ENCODE data around the gene ZWILCH. TPM values are rescaled to one million over a fixed set of nuclear protein-coding genes. Genes with fewer than 3 reads are reported as not detected.

Gene ZWILCH
- polyA plus RNA-seq, 1 of the 3 experiments (the other 2 are of a cell fraction), result 8.2 TPM

DNA sequence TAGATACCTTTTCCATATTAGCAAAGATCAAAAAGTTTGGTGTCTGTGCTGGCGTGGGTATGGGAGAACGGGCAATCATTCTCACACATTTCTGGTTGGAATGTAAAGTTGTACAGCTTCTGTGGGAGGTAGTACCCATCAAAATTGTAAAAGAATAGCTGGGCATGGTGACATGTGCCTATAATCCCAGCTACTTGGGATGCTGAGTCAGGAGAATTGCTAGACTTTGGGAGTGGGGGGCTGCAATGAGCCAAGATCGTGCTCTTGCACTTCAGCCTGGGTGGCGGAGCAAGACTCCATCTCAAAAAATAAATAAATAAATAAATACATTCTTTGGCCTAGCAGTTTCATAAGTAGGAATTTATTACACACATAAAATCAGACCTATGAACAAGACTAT is 37.8 kb downstream of the ZWILCH start:
- peaks cover 9 to 44% of the 10 kb centered on the region in 2 experiments for H3K36me3 ChIP-seq (replicated peaks in 1 of 2; ENCODE audit: control insufficient read depth in 1 of 2, insufficient read depth in 2 of 2, low read length in 1 of 2)
- H3K79me2 ChIP-seq (ENCODE audit: insufficient read depth), result no peaks in the 10 kb centered on the region
- H2AFZ ChIP-seq (ENCODE audit: low read depth), result no peak overlapping the region
- H3K4me1 ChIP-seq (ENCODE audit: control insufficient read depth in 1 of 2, insufficient read depth in 2 of 2, low read depth in 1 of 2, low read length in 1 of 2), result no peaks in the 10 kb centered on the region
- 100% methylated on average over 4 of the region's 4 CpGs for WGBS (ENCODE audit: low lambda C conversion rate)
- no peaks in the 10 kb centered on the region for H3K27me3 ChIP-seq (ENCODE audit: insufficient read depth)
- POLR2A ChIA-PET, result no interaction called here
- H3K4me3 ChIP-seq (ENCODE audit: low read depth in 2 of 2, low read length in 1 of 2), result no peak overlapping the region
- CTCF ChIA-PET, result interaction anchor here (1.5 kb wide), 1 partner anchor 19 kb away, joined by 3 read pairs; no protein-coding TSS in a partner anchor
- no peak overlapping the region for H3K27ac ChIP-seq (ENCODE audit: low read depth in 2 of 2, low read length in 1 of 2)
- no peak for TF ChIP-seq NFIC (IDR thresholded peaks at IDR 0.05; ENCODE audit: borderline replicate concordance)
- TF ChIP-seq, protein P1, sequence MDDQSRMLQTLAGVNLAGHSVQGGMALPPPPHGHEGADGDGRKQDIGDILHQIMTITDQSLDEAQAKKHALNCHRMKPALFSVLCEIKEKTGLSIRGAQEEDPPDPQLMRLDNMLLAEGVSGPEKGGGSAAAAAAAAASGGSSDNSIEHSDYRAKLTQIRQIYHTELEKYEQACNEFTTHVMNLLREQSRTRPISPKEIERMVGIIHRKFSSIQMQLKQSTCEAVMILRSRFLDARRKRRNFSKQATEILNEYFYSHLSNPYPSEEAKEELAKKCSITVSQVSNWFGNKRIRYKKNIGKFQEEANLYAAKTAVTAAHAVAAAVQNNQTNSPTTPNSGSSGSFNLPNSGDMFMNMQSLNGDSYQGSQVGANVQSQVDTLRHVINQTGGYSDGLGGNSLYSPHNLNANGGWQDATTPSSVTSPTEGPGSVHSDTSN (IDR thresholded peaks at IDR 0.05), result no peak
- TF ChIP-seq, protein P2, sequence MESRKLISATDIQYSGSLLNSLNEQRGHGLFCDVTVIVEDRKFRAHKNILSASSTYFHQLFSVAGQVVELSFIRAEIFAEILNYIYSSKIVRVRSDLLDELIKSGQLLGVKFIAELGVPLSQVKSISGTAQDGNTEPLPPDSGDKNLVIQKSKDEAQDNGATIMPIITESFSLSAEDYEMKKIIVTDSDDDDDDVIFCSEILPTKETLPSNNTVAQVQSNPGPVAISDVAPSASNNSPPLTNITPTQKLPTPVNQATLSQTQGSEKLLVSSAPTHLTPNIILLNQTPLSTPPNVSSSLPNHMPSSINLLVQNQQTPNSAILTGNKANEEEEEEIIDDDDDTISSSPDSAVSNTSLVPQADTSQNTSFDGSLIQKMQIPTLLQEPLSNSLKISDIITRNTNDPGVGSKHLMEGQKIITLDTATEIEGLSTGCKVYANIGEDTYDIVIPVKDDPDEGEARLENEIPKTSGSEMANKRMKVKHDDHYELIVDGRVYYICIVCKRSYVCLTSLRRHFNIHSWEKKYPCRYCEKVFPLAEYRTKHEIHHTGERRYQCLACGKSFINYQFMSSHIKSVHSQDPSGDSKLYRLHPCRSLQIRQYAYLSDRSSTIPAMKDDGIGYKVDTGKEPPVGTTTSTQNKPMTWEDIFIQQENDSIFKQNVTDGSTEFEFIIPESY (IDR thresholded peaks at IDR 0.05; ENCODE audit: borderline replicate concordance, low read depth), result no peak
- TF ChIP-seq, protein P3, sequence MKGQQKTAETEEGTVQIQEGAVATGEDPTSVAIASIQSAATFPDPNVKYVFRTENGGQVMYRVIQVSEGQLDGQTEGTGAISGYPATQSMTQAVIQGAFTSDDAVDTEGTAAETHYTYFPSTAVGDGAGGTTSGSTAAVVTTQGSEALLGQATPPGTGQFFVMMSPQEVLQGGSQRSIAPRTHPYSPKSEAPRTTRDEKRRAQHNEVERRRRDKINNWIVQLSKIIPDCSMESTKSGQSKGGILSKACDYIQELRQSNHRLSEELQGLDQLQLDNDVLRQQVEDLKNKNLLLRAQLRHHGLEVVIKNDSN (IDR thresholded peaks at IDR 0.05; ENCODE audit: borderline replicate concordance, low read depth), result no peak
- no peak for TF ChIP-seq GABPA (IDR thresholded peaks at IDR 0.05; ENCODE audit: low read depth)
- TF ChIP-seq REST (IDR thresholded peaks at IDR 0.05; ENCODE audit: low read depth, low read length), result no peak
- no peak for TF ChIP-seq RXRA (IDR thresholded peaks at IDR 0.05; ENCODE audit: borderline replicate concordance, low read depth)
- TF ChIP-seq FOSL2 (IDR thresholded peaks at IDR 0.05; ENCODE audit: borderline replicate concordance, low read depth), result no peak
- TF ChIP-seq EP300 (IDR thresholded peaks at IDR 0.05; ENCODE audit: borderline replicate concordance in 1 of 2, low read depth in 1 of 2, low read length in 1 of 2), result no peak
- TF ChIP-seq SMC3 (IDR thresholded peaks at IDR 0.05; ENCODE audit: low read depth, low read length), result no peak
- no peak for TF ChIP-seq MEF2A (IDR thresholded peaks at IDR 0.05; ENCODE audit: borderline replicate concordance, low read depth)
- TF ChIP-seq GATA2 (CRISPR knock-in tag; IDR thresholded peaks at IDR 0.05), result no peak
- TF ChIP-seq YY1 (IDR thresholded peaks at IDR 0.05; ENCODE audit: low read depth), result no peak
- no peak for TF ChIP-seq RFX5 (IDR thresholded peaks at IDR 0.05; ENCODE audit: low read length)
- no peak for TF ChIP-seq TEAD4 (IDR thresholded peaks at IDR 0.05; ENCODE audit: borderline replicate concordance, insufficient read depth)
- TF ChIP-seq FOXM1 (IDR thresholded peaks at IDR 0.05; ENCODE audit: low read depth), result no peak
- TF ChIP-seq SIN3A (IDR thresholded peaks at IDR 0.05; ENCODE audit: borderline replicate concordance, low read depth, low read length), result no peak
- TF ChIP-seq FOXJ3 (CRISPR knock-in tag; IDR thresholded peaks at IDR 0.05), result no peak
- H3F3A ChIP-seq (replicated peaks; ENCODE audit: insufficient read depth), result no peaks in the 10 kb centered on the region
- no peaks in the 10 kb centered on the region for H3K9me2 ChIP-seq
- H3K9me3 ChIP-seq, result no peaks in the 10 kb centered on the region
- no peak overlapping the region for H3K4me2 ChIP-seq
- H4K20me1 ChIP-seq (ENCODE audit: insufficient read depth), result no peaks in the 10 kb centered on the region
- no peak for DNase-seq
- H3K9ac ChIP-seq, result no peak overlapping the region
